ENCODE data around the gene RSRC1. TPM values are rescaled to one million over a fixed set of nuclear protein-coding genes. Genes with fewer than 3 reads are reported as not detected.
"Not testable (repeated sequence)": the region's sequence is repeated elsewhere in the genome, so short reads cannot be mapped to it uniquely, and the experiment has no call there.

RSRC1 gene, protein sequence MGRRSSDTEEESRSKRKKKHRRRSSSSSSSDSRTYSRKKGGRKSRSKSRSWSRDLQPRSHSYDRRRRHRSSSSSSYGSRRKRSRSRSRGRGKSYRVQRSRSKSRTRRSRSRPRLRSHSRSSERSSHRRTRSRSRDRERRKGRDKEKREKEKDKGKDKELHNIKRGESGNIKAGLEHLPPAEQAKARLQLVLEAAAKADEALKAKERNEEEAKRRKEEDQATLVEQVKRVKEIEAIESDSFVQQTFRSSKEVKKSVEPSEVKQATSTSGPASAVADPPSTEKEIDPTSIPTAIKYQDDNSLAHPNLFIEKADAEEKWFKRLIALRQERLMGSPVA
- 10 to 100 TPM; 31.8 to 35.4 (median 33.3) TPM for polyA plus RNA-seq (ENCODE audit: insufficient read length in 4 of 4)

DNA sequence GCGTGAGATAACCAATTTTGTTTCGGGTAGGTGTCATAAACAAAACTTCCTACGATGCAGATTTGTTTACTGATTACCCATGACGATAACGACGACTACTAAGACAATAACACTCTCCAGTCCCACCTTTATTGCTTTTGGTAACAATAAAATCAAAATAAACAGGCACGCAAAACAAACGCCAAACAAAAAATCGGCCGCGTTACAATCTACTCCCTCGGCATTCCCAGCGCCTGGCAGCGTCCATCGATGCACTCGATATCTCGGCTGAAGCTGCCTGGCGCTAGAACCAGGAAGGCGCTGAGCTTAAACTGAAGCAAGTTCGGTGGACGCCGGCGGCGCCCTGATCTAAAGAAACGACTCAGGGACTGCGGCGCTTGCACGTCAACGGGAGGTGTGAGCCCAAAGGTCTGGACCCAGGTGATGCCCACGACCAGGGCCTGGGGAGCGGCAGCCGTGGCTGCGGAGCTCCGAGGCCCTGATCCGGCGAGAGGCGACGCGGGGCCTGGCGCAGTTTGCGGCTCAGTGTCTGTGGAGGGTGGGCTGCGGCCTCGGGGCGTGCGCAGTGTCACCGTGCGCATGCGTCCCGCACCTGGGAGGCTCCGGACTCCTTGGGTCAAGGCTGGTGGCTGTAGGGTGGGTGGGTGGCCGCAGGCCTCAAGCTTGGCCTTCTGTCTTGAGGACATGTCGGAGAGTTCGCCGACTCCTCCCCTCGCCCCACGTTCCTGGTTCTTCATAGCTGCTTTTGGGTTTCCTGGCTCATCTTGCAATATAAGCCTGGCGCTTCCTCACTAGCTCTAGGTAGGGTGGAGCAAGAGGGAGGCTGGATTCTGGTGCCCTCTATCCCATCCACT is at the start of gene RSRC1:
TSS of gene RSRC1 (plus strand) at position 286 of the 854 bp plus-strand sequence. CDS start 12,016 bp downstream, outside the sequence.
- peak in 2 of 4 donors; percentile 84 to 85 for DNase-seq (ENCODE audit: low read depth in 4 of 4, low spot score in 2 of 4)

DNA sequence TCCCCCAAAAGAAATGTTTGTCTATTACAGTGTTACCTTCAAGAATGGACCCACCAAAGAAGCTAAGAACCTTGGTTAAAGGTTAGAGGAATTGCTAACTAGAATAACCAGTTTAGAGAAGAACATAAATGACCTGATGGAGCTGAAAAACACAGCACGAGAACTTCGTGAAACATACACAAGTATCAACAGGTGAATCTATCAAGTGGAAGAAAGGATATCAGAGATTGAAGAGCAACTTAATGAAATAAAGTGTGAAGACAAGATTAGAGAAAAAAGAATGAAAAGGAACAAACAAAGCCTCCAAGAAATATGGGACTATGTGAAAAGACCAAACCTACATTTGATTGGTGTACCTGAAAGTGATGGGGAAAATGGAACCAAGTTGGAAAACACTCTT is 44.3 kb upstream of the RSRC1 start:
- DNase-seq (ENCODE audit: low read depth in 4 of 4, low spot score in 2 of 4), result not testable (repeated sequence)

DNA sequence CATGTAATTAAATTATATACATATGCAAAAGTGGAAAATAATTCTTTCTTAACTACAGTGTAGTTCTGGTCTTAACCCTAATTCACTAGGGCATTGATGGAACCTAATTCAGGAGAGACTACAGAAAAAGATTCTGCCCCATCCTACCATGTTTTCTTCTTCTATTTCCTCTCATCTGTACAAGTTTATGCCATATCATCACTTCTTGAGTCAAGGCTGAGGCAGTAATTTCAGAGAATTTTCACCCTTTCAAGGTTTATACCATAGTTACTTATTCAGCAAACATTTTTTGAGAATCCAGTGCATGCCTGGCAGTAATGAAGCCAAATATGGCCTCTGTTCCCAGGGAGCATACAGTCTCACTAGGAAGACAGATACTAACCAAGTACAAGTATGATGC is 37.1 kb upstream of the RSRC1 start:
- no peak for DNase-seq (ENCODE audit: low read depth in 4 of 4, low spot score in 2 of 4)

DNA sequence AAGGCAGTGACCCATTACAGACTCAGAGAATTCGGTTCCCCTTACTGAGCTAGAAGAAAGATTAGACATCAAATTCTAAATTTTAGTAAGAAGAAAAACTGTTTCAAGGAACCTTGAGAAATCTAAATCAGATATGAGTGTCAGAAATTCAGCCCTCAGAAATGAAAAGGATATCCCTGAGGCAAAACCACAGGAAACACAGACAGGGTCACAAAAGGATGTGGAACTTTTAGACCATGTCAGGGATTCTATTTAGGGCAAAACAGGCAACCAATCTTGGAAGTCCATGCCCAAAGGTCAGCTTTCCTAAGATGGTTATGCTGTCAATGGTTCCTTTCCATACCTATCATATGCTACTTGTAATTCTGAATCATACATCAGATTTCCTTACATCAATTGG is 35.3 kb upstream of the RSRC1 start:
- no peak for DNase-seq (ENCODE audit: low read depth in 4 of 4, low spot score in 2 of 4)

DNA sequence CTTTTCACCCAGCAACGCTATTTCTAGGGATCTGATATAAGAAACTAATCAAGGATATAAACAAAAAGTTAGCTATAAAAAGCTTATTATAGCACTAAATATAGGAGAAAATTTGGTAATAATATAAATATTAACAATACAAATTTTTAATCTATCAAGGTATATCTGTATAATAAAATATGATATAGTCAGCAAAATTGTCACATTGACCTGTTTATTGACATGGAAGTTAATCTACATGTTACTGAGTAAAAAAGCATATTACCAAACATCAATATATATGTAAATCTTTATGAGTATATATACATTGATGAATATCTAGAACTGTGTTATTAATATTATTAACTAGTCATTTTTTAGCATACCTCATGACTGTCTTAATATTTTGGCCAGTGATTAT is 30.3 kb upstream of the RSRC1 start:
- no peak for DNase-seq (ENCODE audit: low read depth in 4 of 4, low spot score in 2 of 4)

DNA sequence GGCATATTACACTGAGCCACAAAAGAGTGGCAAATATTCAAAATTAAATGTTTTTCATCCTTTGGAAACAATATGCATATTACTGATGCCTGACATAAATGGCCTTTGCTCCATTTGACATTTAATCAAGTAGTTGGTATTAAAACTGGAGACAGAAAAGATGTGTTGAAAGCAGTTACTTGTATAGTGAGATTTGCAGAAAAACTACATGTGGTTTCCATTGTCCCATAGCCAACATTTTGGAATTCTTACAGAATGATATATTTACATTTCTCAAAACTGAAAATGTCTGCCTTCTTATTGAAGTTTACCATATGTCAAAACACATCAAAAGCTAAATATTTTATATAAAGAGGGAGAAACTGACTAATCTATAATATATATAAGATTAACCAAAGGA is 25.2 kb upstream of the RSRC1 start:
- DNase-seq (ENCODE audit: low read depth in 4 of 4, low spot score in 2 of 4), result no peak

DNA sequence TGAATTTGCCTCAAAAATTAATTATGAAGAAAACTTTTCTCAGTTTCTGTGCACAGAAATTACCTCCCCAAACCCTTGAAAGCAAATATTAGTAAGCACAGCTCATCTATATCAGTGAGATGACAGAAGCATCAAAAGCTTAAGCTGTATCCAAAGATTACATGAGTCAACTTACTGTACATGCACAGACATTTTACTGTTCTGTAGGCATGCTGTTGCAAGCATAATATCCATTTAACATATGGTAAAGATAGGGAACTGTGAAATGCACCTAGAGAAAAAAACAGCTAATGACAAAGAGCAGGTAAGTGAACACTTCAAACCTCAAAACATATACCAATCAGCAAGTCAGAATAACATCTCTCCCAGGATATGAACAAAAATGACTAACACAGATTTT is 24.5 kb upstream of the RSRC1 start:
- DNase-seq (ENCODE audit: low read depth in 4 of 4, low spot score in 2 of 4), result no peak

DNA sequence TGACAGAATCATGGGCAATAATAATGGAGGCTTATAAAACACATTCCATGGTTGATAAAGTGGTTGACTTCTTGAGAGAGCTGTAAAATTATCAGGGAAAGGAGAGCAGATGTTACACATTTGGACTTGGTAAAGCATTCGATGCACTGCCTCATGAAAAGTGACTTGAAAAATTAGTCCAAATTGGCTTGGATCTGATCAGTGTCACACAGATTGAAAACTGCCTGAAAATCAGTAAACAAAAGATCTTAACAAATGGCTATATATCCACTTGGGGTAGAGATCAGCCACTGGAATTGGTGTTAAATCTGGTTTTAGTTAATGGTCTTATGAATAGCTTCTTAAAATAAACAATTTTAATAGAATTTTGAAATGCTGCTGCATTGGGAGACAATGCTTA is 24.0 kb upstream of the RSRC1 start:
- no peak for DNase-seq (ENCODE audit: low read depth in 4 of 4, low spot score in 2 of 4)

DNA sequence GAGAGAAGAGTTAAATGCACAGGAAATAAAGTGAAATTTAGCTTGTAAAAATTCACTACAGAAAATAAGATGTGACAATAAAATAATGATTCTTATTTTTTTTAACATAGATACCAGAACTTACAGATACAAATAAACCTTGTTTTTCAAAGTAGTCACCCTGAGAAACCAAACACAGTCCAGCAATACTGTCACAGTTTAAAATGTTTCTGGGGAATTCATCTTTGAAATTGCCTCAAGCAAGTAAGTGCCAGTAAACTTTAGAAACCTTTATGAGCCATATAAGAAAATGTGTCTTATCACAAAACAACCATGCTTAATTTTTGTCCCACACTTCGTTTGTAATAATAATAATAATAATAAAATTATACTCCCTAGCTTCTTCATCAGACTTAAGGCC is 23.5 kb upstream of the RSRC1 start:
- no peak for DNase-seq (ENCODE audit: low read depth in 4 of 4, low spot score in 2 of 4)

DNA sequence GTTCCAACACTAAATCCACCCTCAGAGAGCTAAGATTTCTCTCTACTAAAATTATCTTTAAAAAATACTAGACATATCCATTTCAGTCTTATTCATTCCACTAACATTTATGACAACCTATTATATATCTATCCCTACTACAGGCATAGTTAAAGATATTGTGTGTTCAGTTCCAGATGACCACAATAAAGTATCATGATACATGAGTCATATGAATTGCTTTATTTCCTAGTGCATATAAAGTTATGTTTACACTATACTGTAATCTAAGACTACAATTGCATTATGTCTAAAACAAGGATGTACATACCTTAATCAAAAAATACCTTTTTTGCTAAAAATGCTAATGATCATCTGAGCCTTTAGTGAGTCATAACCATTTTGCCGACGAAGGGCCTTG is 23.1 kb upstream of the RSRC1 start:
- no peak for DNase-seq (ENCODE audit: low read depth in 4 of 4, low spot score in 2 of 4)

DNA sequence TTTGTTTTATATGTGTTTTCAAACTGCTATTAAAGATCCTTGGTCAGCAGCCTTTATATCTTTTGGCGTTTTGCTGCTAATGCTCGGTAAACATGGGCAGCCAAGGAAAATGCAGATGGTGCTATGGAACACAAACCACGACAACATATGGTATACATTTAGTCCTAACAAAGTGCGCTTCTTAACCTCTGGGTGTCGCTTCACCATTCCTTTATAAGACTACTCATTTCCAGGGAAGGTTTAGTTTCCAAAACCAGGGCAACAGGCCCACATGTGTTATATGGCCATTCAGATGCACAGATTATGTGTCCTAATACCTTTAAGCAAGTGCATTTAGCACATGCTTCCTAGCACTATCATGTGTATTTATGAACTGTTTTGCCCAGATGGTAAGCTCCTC is 18.4 kb upstream of the RSRC1 start:
- no peak for DNase-seq (ENCODE audit: low read depth in 4 of 4, low spot score in 2 of 4)

DNA sequence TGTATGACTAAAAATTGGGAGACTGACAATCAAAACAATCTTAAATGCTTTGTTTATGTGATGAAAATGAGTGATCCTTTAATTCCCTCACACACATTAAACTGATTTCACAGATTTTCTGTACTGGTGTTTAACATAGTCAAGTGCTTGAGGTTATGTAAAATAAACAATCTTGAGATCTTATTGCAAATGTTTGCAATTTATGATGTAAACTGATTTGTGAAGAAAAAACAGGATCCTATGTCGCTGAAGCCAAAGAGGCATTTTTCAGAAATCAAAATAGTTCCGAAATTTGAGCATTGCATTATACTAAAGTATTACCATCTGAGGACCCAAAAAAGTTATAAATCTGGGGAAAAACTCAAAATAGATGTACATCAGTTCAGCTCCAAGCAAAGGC is 16.4 kb upstream of the RSRC1 start:
- no peak for DNase-seq (ENCODE audit: low read depth in 4 of 4, low spot score in 2 of 4)

DNA sequence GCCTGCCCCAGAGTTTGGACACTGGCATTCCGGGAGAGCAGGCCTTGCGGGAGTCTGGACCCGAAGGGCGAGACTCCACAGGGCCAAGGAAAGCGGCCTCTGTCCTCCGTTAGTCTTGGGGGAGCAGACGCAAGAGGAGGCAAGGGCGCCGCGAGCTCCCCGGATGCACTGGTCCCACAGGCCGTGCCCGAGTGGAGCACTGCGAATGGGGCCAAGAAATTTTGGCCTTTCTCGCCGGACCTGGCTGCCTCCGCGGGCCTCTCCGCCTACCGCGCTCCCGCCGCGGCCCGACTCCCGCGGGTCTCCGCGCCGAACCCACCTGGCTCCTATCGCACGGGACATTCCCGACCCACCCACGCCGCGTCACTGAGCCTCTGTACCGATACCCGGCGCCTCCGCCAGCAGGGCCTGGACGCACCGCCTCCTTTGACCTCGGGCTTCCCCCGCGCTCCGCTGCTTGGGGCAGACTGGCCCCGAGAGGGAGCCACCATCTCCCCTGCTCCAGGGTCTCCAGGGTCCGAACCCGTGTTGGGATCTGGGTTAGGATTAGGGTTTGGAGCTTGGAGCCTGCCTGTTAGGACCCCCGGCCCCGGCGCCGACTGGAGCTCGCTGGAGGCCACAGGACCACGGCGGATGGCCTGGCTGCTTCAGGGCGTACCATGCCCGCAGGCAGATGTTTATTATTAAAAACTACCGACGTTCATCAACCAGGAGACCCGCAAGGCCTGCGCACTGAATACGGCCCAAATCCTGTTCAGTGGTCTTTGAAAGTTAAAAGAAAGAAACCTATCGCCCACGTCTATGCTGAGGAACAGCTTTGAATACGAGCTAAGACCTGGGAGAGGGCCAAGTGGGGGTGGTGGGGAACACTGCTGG is 15.4 kb upstream of the RSRC1 start:
- DNase-seq (ENCODE audit: low read depth in 4 of 4, low spot score in 2 of 4), result no peak

DNA sequence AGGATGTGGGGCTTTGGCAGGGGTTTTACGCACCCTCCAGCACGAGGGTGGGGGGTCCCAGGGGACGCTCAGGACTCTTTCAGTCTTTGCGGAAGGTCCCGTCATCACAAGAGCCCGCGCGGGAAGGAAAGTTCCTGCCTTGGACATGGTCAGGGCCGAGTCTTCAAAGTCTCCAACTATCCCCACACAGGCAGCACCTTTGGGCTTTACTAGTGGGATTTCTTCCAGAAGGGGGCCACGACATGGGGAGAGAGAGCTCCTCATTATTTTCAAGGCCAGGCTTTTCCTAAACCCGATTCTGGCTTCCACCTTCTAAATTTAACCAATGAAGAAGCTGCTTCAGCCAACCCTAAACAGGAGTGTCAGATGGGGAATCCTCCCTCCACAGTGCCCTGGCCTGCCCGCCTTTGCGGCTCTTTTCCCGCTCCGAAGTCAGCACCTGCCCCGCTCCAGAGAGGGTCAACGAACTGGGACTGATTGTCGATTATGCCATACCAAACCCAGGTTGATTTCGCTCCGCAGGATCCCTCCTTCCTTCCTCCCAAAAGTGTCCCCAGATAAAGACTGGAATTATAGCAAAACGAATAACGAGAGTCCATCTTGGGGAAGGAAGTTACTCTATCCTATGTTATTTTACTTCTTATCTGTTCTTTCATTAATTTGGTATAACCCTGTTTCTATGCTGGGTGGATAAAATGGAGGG is 14.6 kb upstream of the RSRC1 start:
- DNase-seq (ENCODE audit: low read depth in 4 of 4, low spot score in 2 of 4), result peak in 1 of 4 donors; percentile 29

DNA sequence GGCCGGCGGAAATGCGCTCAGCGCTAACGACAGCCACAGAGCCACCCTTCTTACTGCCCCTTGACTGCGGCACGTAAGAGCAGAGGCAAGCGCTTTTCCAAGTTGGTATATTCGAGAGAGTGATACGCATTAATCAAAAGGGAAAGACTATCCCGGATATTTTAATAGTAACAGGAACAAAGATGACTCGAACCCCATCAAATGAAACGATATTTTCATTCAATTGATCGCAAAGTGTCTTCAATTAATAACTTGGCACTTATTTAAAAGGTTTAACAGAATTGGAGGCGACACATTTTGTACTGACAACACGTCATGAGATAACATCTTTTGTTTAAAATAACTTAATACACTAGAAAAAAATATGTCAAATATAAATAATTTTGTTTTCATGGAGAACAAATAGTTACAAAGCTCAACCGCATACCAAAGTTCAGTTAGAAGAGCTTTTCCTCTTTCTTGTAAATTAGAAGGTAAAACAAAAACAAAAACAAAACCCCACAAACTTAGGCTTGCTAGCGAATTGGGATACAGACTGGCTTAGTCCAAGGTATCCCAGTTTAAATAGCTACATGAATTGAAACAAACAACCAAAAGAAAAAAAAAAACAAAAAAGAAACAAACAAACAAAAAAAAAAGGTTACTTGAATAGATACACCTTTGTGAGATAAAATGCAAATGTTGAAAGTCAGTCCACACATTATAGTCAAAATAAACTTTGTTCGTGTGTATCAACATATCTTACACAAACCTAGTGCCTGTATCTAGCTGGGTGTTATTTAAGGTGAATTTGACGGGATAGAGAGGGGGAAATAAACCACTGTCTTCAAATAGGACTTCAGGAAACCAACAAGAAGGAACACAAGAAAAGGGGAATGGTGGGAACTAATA is 13.8 kb upstream of the RSRC1 start:
- DNase-seq (ENCODE audit: low read depth in 4 of 4, low spot score in 2 of 4), result peak in 1 of 4 donors; percentile 31

DNA sequence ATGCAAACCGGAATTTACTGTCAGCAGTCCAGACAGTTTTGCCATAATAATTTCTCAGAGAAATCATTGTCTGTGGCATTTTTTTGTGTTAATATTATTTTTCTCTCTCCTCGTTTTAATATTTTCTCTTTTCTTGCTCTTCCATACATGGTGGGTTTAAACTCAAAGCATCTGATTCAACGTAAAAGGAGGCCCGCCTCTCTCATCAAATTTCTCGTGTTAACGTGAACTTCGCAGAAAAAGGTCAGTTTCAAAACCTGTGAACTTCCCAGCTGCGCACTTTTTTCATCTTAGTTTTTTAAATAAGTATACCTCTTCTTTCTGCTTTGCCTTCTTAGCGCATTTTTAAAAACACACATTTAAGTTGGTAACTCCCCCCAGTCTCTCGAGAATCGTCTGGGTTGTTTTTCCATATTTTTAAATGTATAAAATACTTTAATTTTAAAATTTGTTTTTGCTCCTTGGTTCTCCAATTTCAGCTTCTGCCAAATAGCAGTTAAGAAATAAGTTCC is 12.8 kb upstream of the RSRC1 start:
- DNase-seq (ENCODE audit: low read depth in 4 of 4, low spot score in 2 of 4), result no peak

DNA sequence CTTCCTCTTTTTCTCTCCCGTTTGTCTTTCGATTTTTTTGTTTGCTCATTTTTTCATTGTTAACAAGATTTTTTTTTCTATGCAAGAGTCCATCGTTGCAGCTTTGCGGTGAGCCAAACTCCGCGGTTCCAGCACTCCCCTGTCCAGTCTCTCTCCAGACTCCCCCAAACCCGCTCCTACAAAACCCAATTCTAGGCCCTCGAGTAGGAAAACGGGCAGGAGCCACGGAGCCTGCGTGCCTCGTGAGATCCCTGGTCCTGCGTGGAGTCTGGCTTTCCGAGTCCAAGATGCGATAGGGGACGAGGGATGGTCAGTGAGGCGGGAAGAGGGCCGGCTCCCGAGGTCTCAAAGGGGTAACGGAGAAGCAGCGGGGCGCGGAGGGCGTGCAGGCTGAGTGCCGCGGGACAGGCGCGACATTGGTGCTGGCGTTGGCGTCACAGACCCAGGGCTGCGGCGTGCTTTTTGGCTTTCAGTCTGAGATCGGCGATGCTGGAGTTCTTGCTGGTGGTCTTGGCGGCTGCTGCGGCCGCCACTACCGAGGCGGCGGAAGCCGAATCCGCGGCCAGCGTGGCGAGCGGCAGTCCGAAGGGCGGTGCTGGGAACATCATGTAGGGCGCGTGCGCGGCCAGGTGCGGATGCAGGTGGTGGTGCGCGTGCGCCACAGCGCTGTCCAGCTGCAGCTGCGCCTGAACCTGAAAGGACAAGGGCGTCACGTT is 12.1 kb upstream of the RSRC1 start:
- peak in 1 of 4 donors; percentile 48 for DNase-seq (ENCODE audit: low read depth in 4 of 4, low spot score in 2 of 4)

DNA sequence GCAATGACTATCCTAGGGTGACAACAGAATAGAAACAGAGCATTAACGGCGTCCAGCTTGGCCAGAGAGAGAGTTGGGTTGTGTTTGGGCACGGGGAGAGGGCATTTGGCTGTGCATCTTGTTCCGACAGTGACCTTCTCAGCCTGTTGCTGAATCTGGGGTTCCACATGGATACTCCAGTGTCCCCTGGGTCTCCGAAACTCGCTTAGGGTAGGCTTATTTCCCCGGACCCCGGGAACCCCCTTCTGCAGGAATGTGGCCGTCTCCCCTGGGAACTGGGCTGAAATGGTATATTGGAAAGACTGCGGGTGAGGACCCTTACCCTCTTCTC is 11.6 kb upstream of the RSRC1 start:
- no peak for DNase-seq (ENCODE audit: low read depth in 4 of 4, low spot score in 2 of 4)
